GM19395 (cell line): Measurements from ENCODE around the gene RHBDD2.

ENCODE experiments used
- ATAC-seq: cut with Tn5 transposase; IDR thresholded peaks from one replicate; pipeline ENCODE4 v1.9.1; 2021; ENCODE audit warnings: mild to moderate bottlenecking, moderate library complexity; ENCODE audit not compliant: unreplicated experiment

RHBDD2 gene

DNA sequence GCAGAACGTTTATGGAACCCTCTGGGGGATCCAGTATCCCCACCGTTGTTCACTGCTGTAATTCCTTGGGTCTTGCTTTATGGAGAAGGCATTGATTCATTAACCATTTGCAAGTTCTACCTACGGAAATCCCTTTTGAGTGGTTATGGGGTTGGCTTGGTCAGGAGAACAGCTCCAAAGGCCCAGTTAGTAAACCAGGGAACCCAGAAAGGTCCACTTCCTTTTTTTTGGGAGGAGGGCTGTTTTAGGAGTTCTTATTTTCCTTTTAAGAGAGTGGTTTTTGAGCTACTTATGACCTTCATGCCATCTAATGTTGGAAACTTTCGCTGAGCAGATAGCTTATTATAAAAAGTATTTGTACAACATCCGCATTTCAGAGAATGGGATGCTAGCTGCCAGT lies 37.4 kb downstream of the RHBDD2 start:
- no peak for ATAC-seq

DNA sequence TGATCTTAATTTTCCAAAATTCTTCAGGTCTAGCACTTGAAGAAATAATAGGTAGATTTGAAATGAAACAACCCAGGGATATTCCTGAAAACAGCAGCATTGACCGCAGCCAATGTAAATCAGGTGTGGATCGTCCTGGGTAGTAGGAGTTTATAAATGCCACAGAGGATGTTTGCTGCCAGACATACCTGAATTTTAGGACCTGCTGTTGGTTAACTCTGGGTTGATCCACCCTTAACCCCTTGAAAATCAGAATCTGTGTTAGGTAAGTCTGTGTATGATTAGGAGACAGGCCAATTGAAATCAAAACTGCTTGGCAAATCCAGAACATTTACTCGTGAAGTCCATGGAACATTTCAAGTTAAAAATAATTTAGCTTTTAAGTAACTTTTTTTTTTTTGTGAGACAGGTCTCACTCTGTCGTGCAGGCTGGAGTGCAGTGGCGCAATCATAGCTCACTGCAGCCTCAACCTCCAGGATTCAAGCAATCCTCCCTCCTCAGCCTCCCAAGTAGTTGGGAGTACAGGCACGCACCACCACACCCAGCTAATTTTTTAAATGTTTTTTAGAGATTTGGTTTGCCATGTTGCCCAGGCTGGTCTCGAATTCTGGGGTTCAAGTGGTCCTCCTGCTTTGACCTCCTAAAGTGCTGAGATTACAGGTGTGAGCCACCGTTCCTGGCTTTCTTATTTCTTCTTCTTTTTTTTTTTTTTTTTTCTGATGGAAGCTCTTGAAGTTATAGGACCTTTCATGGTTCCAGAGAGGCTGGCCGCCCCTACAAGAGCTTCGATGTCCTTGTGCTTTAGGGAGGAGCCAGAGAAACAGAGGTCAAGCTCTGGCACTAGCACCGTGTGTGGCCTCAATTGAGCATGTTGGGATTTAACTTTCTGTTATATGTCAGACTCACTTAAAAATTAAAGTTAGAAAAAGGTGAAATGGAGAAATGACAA lies 38.1 kb downstream of the RHBDD2 start:
- no peak for ATAC-seq

DNA sequence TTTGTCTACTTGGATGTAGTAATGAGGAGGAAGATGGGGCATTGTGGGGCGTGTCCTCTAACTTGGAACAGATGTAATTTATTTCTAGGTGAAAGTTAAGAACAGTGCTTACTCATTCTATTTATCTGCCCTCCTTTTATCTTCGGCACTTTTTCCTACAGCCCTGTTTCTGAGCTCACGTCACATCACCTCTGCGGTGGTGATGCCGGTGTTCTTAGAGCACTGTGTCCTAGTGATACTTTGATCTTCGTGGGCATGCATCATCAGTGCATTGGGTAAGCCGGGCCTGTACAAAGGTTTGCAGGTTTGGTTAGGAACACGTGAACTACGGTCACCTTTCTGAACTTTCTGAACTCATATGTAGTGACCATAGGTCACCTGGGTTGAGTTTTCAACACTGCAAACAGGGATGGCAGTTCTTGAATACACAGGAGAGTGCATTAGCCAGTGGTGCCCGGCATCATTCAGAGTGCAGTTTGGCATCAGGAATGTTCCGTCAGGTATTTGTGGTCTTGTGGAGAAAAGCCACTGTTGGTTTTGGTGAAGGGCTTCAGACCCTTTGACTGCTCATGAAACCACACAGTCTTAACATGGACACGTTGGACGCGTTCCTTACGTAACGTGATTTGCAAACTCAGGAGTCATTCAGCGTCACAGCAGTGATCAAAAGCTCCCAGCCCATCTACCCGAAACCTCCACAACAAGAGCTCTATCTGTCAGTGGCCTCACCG lies 41.8 kb downstream of the RHBDD2 start:
- no peak for ATAC-seq

DNA sequence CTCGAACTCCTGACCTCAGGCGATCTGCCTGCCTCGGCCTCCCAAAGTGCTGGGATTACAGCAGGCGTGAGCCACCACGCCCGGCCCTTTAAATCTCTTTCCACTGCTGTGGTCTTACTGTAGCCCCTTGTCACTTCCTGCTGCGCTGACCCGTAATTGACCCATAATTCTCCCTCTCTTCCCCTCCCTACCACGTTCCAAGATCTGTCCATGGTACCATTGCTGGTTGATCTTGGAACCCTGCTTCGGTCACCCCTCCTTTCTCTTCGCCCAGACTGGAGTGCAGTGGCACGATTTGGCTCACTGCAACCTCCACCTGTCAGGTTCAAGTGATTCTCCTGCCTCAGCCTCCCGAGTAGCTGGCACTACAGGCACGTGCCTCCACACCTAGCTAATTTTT lies 42.6 kb downstream of the RHBDD2 start:
- no peak for ATAC-seq

DNA sequence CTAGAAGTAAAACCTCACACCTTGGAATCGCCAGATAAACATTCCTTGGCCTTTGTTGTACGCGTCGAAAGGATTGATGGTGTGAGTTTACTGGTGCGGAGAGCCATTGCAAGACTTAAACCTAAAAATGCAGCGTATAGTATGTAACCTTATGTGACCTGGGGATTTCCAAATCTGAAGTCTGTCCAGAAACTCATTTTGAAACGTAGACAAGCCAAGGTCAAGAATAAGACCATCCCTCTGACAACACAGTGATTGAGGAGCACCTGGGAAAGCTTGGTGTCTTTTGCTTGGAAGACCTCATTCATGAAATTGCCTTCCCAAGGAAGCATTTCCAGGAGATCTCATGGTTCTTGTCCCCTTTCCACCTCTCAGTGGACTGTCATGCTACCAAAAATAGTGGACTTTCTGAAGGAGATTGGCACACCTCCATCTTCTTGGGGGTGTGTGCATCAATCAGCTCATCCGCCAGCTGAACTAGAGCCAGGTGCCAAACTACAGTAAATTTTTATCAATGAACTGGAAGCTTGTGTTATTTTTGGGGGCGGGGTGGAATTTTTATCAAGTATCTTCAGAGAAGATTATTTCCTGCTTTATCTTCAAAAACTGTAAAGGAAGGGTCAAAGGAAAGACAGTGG lies 44.3 kb downstream of the RHBDD2 start:
- no peak for ATAC-seq

DNA sequence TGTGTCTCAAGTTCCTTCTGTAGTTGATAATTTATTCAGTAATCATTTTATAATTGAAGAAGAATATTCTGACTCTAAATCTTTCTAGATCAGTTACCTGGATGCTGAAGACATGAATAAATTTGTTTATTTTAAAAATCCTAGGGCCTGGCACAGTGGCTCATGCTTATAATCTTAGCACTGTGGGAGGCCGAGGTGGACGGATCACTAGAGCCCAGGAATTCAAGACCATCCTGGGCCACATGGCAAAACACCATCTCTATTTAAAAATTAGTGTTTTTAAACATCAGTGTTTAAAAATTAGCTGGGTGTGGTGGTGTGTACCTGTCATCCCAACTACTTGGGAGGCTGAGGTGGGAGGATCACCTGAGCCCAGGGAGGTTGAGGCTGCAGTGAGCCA lies 45.4 kb downstream of the RHBDD2 start:
- ATAC-seq, result no peak

DNA sequence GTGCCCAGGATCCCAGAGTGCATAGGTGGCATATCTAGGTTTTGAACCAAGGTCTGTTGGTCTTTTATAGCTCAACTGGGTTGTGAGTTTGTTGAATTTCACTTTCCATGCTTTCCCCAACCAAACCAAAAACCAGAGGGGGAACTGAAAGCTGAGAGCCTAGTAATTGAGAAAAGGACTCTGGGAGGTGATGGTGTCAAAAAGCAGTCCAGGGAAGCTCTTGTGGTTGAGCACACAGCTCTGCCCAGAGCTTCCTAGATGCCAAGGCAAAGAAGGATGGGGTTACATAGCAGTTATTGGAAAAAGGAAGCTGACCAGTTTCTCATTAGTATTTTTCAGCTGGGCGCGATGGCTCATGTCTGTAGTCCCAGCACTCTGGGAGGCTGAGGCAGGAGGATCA lies 46.1 kb downstream of the RHBDD2 start:
- ATAC-seq, result no peak

DNA sequence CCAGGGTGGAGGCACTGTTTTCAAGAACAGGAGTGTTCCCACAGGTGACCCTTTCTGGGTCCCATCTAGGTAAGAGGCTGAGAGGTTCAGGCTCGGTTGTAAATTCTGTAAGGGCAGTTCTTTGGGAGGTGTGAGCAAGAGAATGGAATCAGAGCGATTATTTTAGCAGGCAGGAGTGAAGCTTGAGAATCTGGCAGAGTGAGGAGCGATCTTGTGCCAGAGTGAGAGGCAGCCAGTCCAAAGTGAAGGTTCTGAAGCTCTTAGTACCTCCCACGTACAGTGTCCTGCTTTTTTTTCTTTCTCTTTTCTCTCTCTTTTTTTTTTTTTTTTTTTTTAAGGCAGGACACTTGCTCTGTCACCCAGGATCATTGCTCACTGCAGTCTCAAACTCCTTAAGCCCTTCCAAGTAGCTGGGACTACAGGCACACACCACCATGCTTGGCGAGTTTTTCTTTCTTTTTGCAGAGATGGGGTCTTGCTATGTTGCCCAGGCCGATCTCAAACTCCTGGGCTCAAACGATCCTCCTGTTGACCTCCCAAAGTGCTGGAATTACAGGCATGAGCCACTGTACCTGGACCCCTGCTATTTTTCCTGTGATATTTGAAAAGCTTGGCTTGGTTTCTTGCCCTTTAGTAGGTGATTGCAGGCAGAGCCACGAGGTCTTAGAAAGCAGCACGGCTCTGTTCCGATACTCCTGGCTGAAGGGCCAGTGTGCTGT lies 47.0 kb downstream of the RHBDD2 start:
- no peak for ATAC-seq

DNA sequence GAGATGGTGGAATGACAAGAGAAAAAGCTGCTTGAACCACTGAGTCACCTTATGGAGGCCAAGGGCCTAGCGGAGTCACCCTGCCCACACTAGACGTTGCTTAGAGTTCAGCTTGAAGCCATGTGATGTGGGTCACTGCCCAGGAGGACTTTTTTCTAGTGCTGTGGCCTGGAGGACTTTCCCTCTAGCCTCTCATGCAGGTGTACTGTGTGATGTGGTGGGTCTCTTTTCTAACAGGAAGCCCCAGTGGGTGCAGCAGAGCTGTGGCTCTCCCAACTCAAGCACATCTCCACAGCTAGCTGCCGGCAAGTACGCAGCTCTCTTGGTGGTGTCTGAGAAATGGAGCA lies 49.7 kb downstream of the RHBDD2 start:
- ATAC-seq, result no peak

DNA sequence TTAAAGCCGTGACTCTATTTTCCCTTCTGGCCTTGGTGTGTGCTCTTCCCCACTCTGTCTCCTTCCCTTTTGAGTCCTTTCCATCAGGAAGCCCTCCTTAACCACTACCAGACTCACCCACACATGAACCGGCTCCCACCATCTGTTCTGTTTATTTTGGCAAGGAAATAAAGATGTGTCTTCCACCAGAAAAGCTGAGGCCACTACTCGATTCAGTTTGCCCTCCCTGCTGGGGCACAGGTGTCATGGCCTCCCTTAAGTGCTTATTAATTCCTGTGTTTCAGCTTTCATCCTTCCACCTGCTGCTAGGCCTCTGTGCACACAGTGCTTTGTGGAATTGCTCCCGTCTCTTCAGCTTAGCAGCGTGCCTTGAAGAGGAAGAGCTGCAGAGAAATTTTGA lies 52.8 kb downstream of the RHBDD2 start:
- ATAC-seq, result no peak

DNA sequence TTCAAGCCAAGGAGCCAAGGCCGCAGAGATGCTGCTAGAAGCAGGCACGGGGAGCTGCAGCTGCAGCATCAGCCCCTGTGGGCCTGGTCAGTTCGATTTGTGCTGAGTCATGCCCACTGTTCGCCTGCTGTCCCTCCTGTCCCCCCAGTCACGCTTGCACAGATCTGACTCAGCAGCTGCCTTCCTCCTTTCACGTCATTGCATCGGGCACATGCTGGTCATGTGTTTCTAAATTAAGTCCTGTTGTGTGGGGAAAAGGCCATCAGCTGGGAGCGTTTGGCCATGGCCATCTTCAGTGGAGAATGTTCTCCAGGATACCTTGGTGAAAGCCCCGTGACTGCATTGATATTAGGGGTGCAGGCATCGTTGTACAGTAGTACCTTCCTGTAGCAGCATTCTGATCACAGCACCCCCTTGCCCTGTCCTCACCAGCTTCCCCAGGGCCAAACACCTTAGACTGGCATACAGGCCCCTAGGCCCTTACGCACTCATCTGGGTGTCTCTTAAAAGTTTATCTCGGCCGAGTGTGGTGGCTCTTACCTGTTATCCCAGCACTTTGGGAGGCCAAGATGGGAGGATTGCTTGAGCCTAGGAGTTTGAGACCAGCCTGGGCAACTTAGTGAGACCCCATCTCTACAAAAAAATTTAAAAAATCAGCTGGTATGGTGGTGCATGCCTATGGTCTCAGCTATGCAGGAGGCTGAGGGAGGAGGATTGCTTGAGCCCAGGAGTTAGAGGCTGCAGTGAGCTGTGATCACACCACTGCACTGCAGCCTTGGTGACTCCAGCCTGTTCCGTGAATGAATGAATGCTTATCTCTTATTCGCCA lies 59.3 kb downstream of the RHBDD2 start:
- ATAC-seq, result no peak
